B cell (primary cell): ENCODE data around the gene TPSAB1. TPM values are rescaled to one million over a fixed set of nuclear protein-coding genes. Genes with fewer than 3 reads are reported as not detected.
"Not testable (repeated sequence)": the region's sequence is repeated elsewhere in the genome, so short reads cannot be mapped to it uniquely, and the experiment has no call there.

ENCODE experiments used
- ATAC-seq: fragments of 200-7000 bp; cut with Tn5 transposase; one replicate; pipeline ENCODE4 v1.10.0; 2021; ENCODE audit warnings: low read depth, mild to moderate bottlenecking, moderate number of reproducible peaks, moderate library complexity
- CTCF ChIA-PET: fragments of 350-600 bp; sonication (Branson Sonifier 250); formaldehyde crosslinking; loops from one replicate; lab custom pipeline; 2021; ENCODE audit warnings: antibody characterized with exemption, inconsistent platforms; lab: Charles Lee
- POLR2A ChIA-PET: fragments of 350-600 bp; sonication (Branson Sonifier 250); formaldehyde crosslinking; loops from one replicate; lab custom pipeline; 2021; ENCODE audit warnings: antibody characterized with exemption; lab: Charles Lee
- DNase-seq: peaks from one replicate; pipeline ENCODE4 v3.0.0; 2013
- H2AFZ ChIP-seq: 2 replicates; pipeline ENCODE4 v1.6.1; 2012; ENCODE audit warnings: mild to moderate bottlenecking, low read depth, low read length; ENCODE audit not compliant: insufficient read depth, poor library complexity, severe bottlenecking
- H3K27ac ChIP-seq, 2 donors: 1 replicate in 1 of 2; 2 replicates in 1 of 2; pipeline ENCODE4 v1.5.1; 2012 to 2013; ENCODE audit warnings: low read length in 2 of 2, mild to moderate bottlenecking in 2 of 2, moderate library complexity in 1 of 2
- H3K27me3 ChIP-seq, 4 experiments: fragments of 200-600 bp in 1 of 4; sonication (generic) in 1 of 4; replicated peaks in 1 of 4; 1 replicate in 2 of 4; 2 replicates in 2 of 4; pipeline versions ENCODE4 v1.6.1 to v1.7.0; 2013 to 2016; ENCODE audit warnings: low read length in 3 of 4, mild to moderate bottlenecking in 2 of 4, mixed read lengths in 1 of 4, moderate library complexity in 1 of 4; ENCODE audit not compliant: insufficient read depth in 4 of 4, control insufficient read depth in 3 of 4; ENCODE audit errors: control extremely low read depth in 1 of 4
- H3K36me3 ChIP-seq, 2 experiments: replicated peaks in 1 of 2; 1 replicate in 1 of 2; 2 replicates in 1 of 2; pipeline versions ENCODE4 v1.6.1 to v1.7.1; 2013; ENCODE audit warnings: low read length in 1 of 2; ENCODE audit not compliant: insufficient read depth in 2 of 2, control insufficient read depth in 1 of 2; ENCODE audit errors: control extremely low read depth in 1 of 2, extremely low read depth in 1 of 2
- H3K4me1 ChIP-seq, 2 donors: fragments of 200-600 bp in 1 of 2; sonication (generic) in 1 of 2; 1 replicate in 1 of 2; 2 replicates in 1 of 2; pipeline versions ENCODE4 v1.5.1 to v1.6.1; 2013 to 2017; ENCODE audit warnings: low read length in 2 of 2; ENCODE audit not compliant: control insufficient read depth in 2 of 2, insufficient read depth in 2 of 2
- H3K4me2 ChIP-seq: replicated peaks from 2 replicates; pipeline ENCODE3; 2012; ENCODE audit warnings: mild to moderate bottlenecking, low read depth, low read length; ENCODE audit not compliant: poor library complexity, severe bottlenecking
- H3K4me3 ChIP-seq, 5 experiments: fragments of 200-600 bp in 1 of 5; sonication (generic) in 1 of 5; 1 replicate in 3 of 5; 2 replicates in 2 of 5; pipeline versions ENCODE4 v1.5.1 to v1.7.0; 2011 to 2016; ENCODE audit warnings: low read length in 4 of 5, mild to moderate bottlenecking in 4 of 5, low read depth in 2 of 5, control low read depth in 1 of 5, moderate library complexity in 1 of 5; ENCODE audit not compliant: insufficient read depth in 1 of 5; ENCODE audit errors: control extremely low read depth in 1 of 5, extremely low read depth in 1 of 5
- H3K79me2 ChIP-seq: fragments of 200-600 bp; sonication (generic); one replicate; pipeline ENCODE4 v1.6.0; 2016; ENCODE audit warnings: low read length; ENCODE audit not compliant: control insufficient read depth, insufficient read depth
- H3K9ac ChIP-seq: fragments of 200-600 bp; sonication (generic); 2 replicates; pipeline ENCODE4 v1.6.1; 2017; ENCODE audit warnings: mild to moderate bottlenecking, low read length, moderate library complexity
- H3K9me3 ChIP-seq, 3 donors: one replicate each; pipeline versions ENCODE4 v1.6.1 to v1.7.1; 2013; ENCODE audit warnings: low read length in 2 of 3; ENCODE audit not compliant: control insufficient read depth in 2 of 3, insufficient read depth in 1 of 3; ENCODE audit errors: control extremely low read depth in 1 of 3
- H4K20me1 ChIP-seq: 2 replicates; pipeline ENCODE4 v1.6.0; 2012; ENCODE audit warnings: mild to moderate bottlenecking, low read length; ENCODE audit not compliant: insufficient read depth, control insufficient read depth, poor library complexity, severe bottlenecking
- H3K27ac Mint-ChIP-seq: one replicate; pipeline ENCODE4 v1.8.0; 2021; ENCODE audit warnings: mixed read lengths
- H3K27me3 Mint-ChIP-seq: one replicate; pipeline ENCODE4 v1.8.0; 2021; ENCODE audit warnings: mixed read lengths
- H3K4me1 Mint-ChIP-seq: one replicate; pipeline ENCODE4 v1.8.0; 2021; ENCODE audit warnings: mixed read lengths
- H3K4me3 Mint-ChIP-seq: one replicate; pipeline ENCODE4 v1.8.0; 2021; ENCODE audit warnings: mixed read lengths
- H3K9me3 Mint-ChIP-seq: one replicate; pipeline ENCODE4 v1.8.0; 2022; ENCODE audit warnings: mixed read lengths; ENCODE audit not compliant: insufficient read depth
- WGBS: methylation state at CpG from one replicate; pipeline ENCODE4 v1.1.5; 2013; ENCODE audit warnings: missing lambda C conversion rate; ENCODE audit not compliant: insufficient coverage; 5-methylcytosine and 5-hydroxymethylcytosine counted together
- intact Hi-C: fragments of 100-400 bp; cut with micrococcal nuclease; formaldehyde crosslinking; loops from one replicate; pipeline ENCODE4 v1.10.0; 2022
- polyA plus RNA-seq: library from polyadenylated mRNA; depleted of rRNA; stranded (reverse); fragments of >200 nt; gene quantifications from 2 replicates; pipeline ENCODE4 v1.2.3, GENCODE V29; 2012
- total RNA-seq, 2 donors: library from RNA; stranded (reverse); fragments of 120-200 nt in 1 of 2; gene quantifications; 1 replicate in 1 of 2; 2 replicates in 1 of 2; pipeline versions ENCODE4 v1.2.3 to v1.2.4, GENCODE V29; 2013 to 2022

TPSAB1 gene
- total and polyA plus RNA-seq, 2 donors (not counting 1 experiment from before 2014, with no cell fraction given), result not detected

DNA sequence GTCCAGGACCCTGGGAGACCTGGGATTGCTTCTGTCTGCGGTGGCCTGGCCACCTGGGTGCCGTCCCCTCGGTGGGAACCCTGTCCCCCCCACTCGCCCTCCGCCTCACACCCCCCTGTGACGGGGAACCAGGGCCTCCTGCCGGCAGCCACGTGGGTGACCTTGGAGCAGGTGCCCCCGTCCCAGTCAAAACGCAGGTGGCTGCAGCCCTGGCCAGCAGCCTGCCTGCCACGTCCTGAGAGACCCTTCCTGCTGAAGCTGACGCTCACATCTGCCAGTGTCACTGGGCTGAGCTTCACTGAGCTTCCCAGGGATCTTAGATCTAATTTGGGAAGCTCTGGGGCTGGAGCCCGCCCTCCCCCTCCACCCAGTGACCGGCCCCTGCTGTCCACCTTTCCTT lies 13.8 kb upstream of the TPSAB1 start:
- H4K20me1 ChIP-seq, H3K4me3 Mint-ChIP-seq, DNase-seq, intact Hi-C loops, H3K27ac ChIP-seq, H2AFZ ChIP-seq, ATAC-seq, H3K9me3 ChIP-seq, H3K27me3 Mint-ChIP-seq, H3K4me3 ChIP-seq, H3K27me3 ChIP-seq, H3K27ac Mint-ChIP-seq, H3K9me3 Mint-ChIP-seq, H3K4me1 ChIP-seq, H3K79me2 ChIP-seq, H3K9ac ChIP-seq, H3K36me3 ChIP-seq, H3K4me2 ChIP-seq, CTCF ChIA-PET, POLR2A ChIA-PET, H3K4me1 Mint-ChIP-seq: not testable (repeated sequence)
- WGBS, result 70% methylated on average over 12 of the region's 14 CpGs

DNA sequence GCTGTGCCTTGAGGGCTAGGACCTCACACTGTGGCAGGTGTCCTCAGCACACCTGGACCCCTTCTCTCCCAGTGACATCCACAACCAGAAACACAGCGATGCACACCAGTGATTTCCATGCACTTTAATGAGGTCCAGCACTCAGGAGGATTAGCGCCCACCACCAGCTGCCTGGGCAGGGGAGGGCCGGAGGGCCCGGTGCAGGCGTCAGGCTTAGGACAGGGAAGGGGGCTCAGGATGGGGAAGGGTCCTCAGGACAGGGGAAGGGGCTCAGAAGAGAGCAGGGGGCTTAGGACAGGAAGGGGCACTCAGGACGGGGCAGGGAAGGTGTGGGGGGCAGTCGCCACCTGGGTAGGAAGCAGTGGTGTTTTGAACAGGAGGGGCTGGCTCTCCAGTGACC lies 12.3 kb upstream of the TPSAB1 start:
- H3K4me2 ChIP-seq, intact Hi-C loops, H3K4me1 ChIP-seq, H3K79me2 ChIP-seq, H3K9me3 Mint-ChIP-seq, H2AFZ ChIP-seq, H3K27me3 ChIP-seq, H3K9ac ChIP-seq, H3K27me3 Mint-ChIP-seq, H3K27ac ChIP-seq, H4K20me1 ChIP-seq, POLR2A ChIA-PET, ATAC-seq, H3K9me3 ChIP-seq, H3K4me1 Mint-ChIP-seq, DNase-seq, H3K36me3 ChIP-seq, H3K4me3 ChIP-seq, H3K27ac Mint-ChIP-seq, CTCF ChIA-PET, H3K4me3 Mint-ChIP-seq: not testable (repeated sequence)
- WGBS, result 73% methylated on average over 4 of the region's 7 CpGs

DNA sequence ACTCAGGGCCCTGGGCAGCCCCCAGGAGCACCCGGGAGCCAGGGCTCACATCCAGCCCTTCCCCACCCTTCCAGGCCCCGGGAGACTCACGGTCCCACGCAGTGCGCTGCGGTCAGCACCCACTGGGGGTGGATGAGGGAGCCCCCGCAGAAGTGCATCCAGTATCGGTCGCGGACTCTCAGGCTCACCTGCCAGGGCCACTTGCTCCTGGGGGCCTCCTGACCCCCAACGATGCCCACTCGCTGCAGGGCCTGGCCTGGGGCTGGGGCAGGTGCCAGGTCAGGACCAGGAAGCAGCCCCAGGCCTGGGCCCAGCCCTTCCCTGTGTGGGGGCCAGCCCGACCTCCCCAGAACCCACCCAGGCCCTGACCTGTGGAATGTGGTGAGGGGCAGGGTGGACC lies 11.0 kb upstream of the TPSAB1 start:
- CTCF ChIA-PET, H3K4me3 Mint-ChIP-seq, H3K79me2 ChIP-seq, H2AFZ ChIP-seq, H3K4me3 ChIP-seq, H3K36me3 ChIP-seq, H3K27ac Mint-ChIP-seq, POLR2A ChIA-PET, H3K4me1 Mint-ChIP-seq, H3K4me2 ChIP-seq, intact Hi-C loops, H3K4me1 ChIP-seq, H4K20me1 ChIP-seq, H3K9me3 Mint-ChIP-seq, DNase-seq, H3K9ac ChIP-seq, H3K9me3 ChIP-seq, H3K27ac ChIP-seq, ATAC-seq, H3K27me3 Mint-ChIP-seq, H3K27me3 ChIP-seq: not testable (repeated sequence)
- WGBS, result no CpG with 5 or more reads among the region's 13 CpGs

DNA sequence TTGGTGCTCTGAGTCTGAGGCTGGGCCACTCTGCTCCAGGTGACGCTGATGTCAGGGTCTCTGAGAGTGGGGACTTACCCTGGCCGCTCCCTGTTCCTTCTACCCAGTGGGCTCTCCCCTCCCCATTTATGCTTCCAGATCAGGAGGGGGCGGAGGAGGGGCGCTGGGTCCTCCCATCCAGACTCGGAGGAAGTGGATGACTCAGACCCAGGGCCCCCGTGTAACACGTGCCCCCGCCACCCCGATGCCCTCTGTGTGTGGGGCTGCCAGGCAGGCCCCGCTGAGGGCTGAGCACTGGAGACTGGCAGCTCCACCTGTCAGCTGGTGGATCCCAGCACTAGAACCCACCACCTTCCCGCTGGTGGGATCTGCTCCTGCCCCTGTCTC lies 10.4 kb upstream of the TPSAB1 start, which contains the start of gene TPSB2:
TSS of gene TPSB2 (minus strand) at position 101 of the 387 bp plus-strand sequence. CDS start 233 bp downstream, outside the sequence.
- H3K4me1 ChIP-seq, H3K4me1 Mint-ChIP-seq, CTCF ChIA-PET, H3K27me3 Mint-ChIP-seq, H3K9me3 ChIP-seq, intact Hi-C loops, H3K9ac ChIP-seq, H3K9me3 Mint-ChIP-seq, H2AFZ ChIP-seq, H3K4me2 ChIP-seq, H3K27ac ChIP-seq, H3K4me3 Mint-ChIP-seq, H3K27me3 ChIP-seq, H3K79me2 ChIP-seq, H3K36me3 ChIP-seq, POLR2A ChIA-PET, H3K4me3 ChIP-seq, DNase-seq, H3K27ac Mint-ChIP-seq, H4K20me1 ChIP-seq, ATAC-seq: not testable (repeated sequence)
- no CpG with 5 or more reads among the region's 11 CpGs for WGBS
